ENCODE results near the gene LRRC8D.

Gene LRRC8D

GRCh38 chr1:89855413-89856123 lies 34.7 kb downstream of the LRRC8D start:
- H3K36me3 ChIP-seq (ENCODE audit: control insufficient read depth, low read depth, low read length), result peaks cover 21% of the 10 kb centered on the region
- H3K9me3 ChIP-seq (ENCODE audit: control insufficient read depth, low read depth, low read length), result no peaks in the 10 kb centered on the region
- no peak overlapping the region for H3K27ac ChIP-seq (ENCODE audit: low read length)
- no peak overlapping the region for H3K9ac ChIP-seq (ENCODE audit: low read length)
- no peaks in the 10 kb centered on the region for H3K4me1 ChIP-seq (ENCODE audit: control insufficient read depth, low read depth, low read length)
- H3K4me3 ChIP-seq (ENCODE audit: low read length), result no peak overlapping the region
- no peaks in the 10 kb centered on the region for H3K27me3 ChIP-seq (ENCODE audit: control insufficient read depth, insufficient read depth, low read length)

GRCh38 chr1:89863165-89863830 lies 42.5 kb downstream of the LRRC8D start:
- no peaks in the 10 kb centered on the region for H3K9me3 ChIP-seq (ENCODE audit: control insufficient read depth, low read depth, low read length)
- H3K4me1 ChIP-seq (ENCODE audit: control insufficient read depth, low read depth, low read length), result peaks cover 15% of the 10 kb centered on the region
- H3K27ac ChIP-seq (ENCODE audit: low read length), result no peak overlapping the region
- no peak overlapping the region for H3K4me3 ChIP-seq (ENCODE audit: low read length)
- no peaks in the 10 kb centered on the region for H3K27me3 ChIP-seq (ENCODE audit: control insufficient read depth, insufficient read depth, low read length)
- no peak overlapping the region for H3K9ac ChIP-seq (ENCODE audit: low read length)
- peaks cover 3% of the 10 kb centered on the region for H3K36me3 ChIP-seq (ENCODE audit: control insufficient read depth, low read depth, low read length)

DNA sequence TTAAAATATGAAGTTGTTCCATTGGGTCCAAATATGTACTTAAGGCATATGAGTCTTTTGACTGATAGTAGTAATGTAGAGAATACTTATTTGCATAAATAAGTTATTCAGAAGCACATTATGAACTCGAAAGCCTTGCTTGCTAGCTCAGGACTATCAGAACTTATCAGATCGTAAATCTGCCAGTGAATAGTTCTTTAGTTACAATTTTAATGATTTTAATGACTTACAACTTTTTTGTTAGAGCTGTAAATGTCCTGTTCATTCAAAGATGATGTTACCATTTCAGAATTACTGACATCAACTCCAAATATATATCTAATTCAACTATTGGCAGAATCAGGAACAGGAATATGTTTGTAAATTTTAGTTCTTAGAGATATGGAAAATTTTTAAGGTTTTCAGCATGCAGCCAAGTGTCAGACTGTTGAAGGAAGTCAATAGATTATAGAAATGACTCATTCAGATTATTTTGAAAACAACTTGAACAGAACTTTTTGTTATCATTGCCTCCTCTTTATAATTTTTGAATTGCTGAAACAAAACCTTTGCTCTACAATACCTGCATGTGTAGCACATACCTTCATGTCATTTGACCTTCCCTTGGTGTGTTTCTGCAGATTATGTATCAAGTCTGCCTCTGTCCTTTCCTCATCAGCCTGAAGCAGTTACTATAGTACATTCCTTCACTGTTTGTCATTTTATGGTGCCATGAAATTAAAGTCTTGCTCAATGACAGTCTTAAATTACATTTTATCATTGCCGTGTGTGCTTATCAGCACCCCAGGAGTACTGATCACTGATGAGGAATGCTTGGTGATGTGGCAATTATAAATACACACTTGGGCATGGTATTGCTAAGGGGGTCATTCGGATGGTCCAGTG lies 44.9 kb downstream of the LRRC8D start:
- Histone ChIP-seq H3K9ac (ENCODE audit: low read length) (no peak overlapping the region), H3K4me3 (ENCODE audit: low read length) (no peak overlapping the region), H3K9me3 (ENCODE audit: control insufficient read depth, low read depth, low read length) (no peaks in the 10 kb centered on the region)

DNA sequence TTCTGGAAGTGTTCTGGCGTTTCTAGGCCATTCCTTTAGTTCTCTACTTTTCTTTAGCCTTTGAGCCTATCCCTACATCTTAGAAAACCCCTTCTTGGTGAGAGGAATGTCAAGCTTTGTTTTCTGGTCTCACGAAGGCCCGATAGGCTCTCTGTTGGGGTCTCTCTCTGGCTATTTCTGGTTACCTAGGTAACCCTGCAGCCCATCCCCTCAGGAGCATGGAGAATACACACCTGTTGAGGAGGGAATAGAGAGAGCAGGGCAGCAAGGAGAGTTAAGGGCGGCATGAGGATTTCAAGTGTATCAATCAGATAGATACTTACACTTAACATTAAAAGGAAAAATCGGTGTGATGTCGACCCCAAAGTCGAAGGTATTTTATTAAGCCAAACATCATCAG lies 45.7 kb downstream of the LRRC8D start:
- peaks cover 8% of the 10 kb centered on the region for H3K36me3 ChIP-seq (ENCODE audit: control insufficient read depth, low read depth, low read length)
- H3K9me3 ChIP-seq (ENCODE audit: control insufficient read depth, low read depth, low read length), result no peaks in the 10 kb centered on the region
- peaks cover 15% of the 10 kb centered on the region for H3K4me1 ChIP-seq (ENCODE audit: control insufficient read depth, low read depth, low read length)
- no peak overlapping the region for H3K27ac ChIP-seq (ENCODE audit: low read length)
- H3K27me3 ChIP-seq (ENCODE audit: control insufficient read depth, insufficient read depth, low read length), result no peaks in the 10 kb centered on the region
- H3K9ac ChIP-seq (ENCODE audit: low read length), result no peak overlapping the region
- H3K4me3 ChIP-seq (ENCODE audit: low read length), result no peak overlapping the region

More for the DNA sequence above, 44.9 kb downstream of the LRRC8D start:
- Histone ChIP-seq H3K4me1 (ENCODE audit: control insufficient read depth, low read depth, low read length) (peaks cover 15% of the 10 kb centered on the region), H3K27me3 (ENCODE audit: control insufficient read depth, insufficient read depth, low read length) (no peaks in the 10 kb centered on the region), H3K27ac (ENCODE audit: low read length) (no peak overlapping the region), H3K36me3 (ENCODE audit: control insufficient read depth, low read depth, low read length) (peaks cover 8% of the 10 kb centered on the region)

- Histone ChIP-seq H3K4me3 (ENCODE audit: low read length) (no peak overlapping the region), H3K27ac (ENCODE audit: low read length) (no peak overlapping the region), H3K9ac (ENCODE audit: low read length) (no peak overlapping the region), H3K4me1 (ENCODE audit: control insufficient read depth, low read depth, low read length) (peaks cover 8% of the 10 kb centered on the region), H3K9me3 (ENCODE audit: control insufficient read depth, low read depth, low read length) (no peaks in the 10 kb centered on the region), H3K27me3 (ENCODE audit: control insufficient read depth, insufficient read depth, low read length) (no peaks in the 10 kb centered on the region), H3K36me3 (ENCODE audit: control insufficient read depth, low read depth, low read length) (peaks cover 11% of the 10 kb centered on the region)
These were observed 50.2 kb downstream of the LRRC8D start for GRCh38 chr1:89870998-89871397.

DNA sequence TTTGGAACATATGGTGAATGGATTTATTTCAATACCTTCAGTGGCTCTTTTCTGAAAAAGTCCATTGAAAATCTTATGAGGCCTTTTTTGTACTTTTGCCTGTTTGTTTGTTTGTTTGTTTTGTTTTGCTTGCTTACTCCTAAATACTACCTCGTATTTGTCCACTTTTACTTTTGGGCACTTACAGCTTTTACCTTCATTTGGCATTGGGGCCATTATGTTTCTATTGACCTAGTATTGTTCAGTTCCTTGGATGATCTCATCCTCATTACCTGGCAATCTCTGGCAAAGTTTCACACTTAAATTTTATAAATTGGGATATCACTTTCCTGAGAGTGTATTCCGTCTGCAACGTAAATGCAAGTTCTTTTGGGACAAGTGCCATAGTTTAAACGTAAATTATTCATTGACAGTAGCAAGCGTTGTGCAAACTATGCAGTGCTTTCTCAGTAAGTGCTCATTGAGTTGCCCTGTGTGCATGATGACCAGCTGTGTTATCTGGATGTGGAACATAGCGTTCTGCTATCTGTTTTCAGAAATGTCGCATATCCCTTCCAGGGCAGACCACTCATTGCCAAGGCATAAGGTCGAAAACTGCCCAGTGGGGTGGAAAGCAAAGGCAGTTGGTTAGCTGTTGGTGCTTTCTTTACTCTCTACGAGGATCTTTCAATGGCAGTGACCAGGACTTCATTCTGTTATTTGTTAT lies 51.1 kb downstream of the LRRC8D start:
- H3K9me3 ChIP-seq (ENCODE audit: control insufficient read depth, low read depth, low read length), result no peaks in the 10 kb centered on the region
- H3K27ac ChIP-seq (ENCODE audit: low read length), result no peak overlapping the region
- no peaks in the 10 kb centered on the region for H3K4me1 ChIP-seq (ENCODE audit: control insufficient read depth, low read depth, low read length)
- H3K4me3 ChIP-seq (ENCODE audit: low read length), result no peak overlapping the region
- H3K27me3 ChIP-seq (ENCODE audit: control insufficient read depth, insufficient read depth, low read length), result no peaks in the 10 kb centered on the region
- H3K36me3 ChIP-seq (ENCODE audit: control insufficient read depth, low read depth, low read length), result peaks cover 11% of the 10 kb centered on the region
- no peak overlapping the region for H3K9ac ChIP-seq (ENCODE audit: low read length)

- H3K27ac ChIP-seq (ENCODE audit: low read length), result no peak overlapping the region
- no peaks in the 10 kb centered on the region for H3K27me3 ChIP-seq (ENCODE audit: control insufficient read depth, insufficient read depth, low read length)
- H3K9ac ChIP-seq (ENCODE audit: low read length), result no peak overlapping the region
- H3K4me3 ChIP-seq (ENCODE audit: low read length), result no peak overlapping the region
- H3K4me1 ChIP-seq (ENCODE audit: control insufficient read depth, low read depth, low read length), result no peaks in the 10 kb centered on the region
- H3K9me3 ChIP-seq (ENCODE audit: control insufficient read depth, low read depth, low read length), result no peaks in the 10 kb centered on the region
- peaks cover 9% of the 10 kb centered on the region for H3K36me3 ChIP-seq (ENCODE audit: control insufficient read depth, low read depth, low read length)
These were observed 51.7 kb downstream of the LRRC8D start for GRCh38 chr1:89872567-89872966.

- H3K9ac ChIP-seq (ENCODE audit: low read length), result no peak overlapping the region
- no peaks in the 10 kb centered on the region for H3K27me3 ChIP-seq (ENCODE audit: control insufficient read depth, insufficient read depth, low read length)
- no peaks in the 10 kb centered on the region for H3K4me1 ChIP-seq (ENCODE audit: control insufficient read depth, low read depth, low read length)
- H3K36me3 ChIP-seq (ENCODE audit: control insufficient read depth, low read depth, low read length), result peaks cover 8% of the 10 kb centered on the region
- no peak overlapping the region for H3K4me3 ChIP-seq (ENCODE audit: low read length)
- no peak overlapping the region for H3K27ac ChIP-seq (ENCODE audit: low read length)
- no peaks in the 10 kb centered on the region for H3K9me3 ChIP-seq (ENCODE audit: control insufficient read depth, low read depth, low read length)
These were observed 52.5 kb downstream of the LRRC8D start for GRCh38 chr1:89873288-89873687.

- Histone ChIP-seq H3K27me3 (ENCODE audit: control insufficient read depth, insufficient read depth, low read length) (no peaks in the 10 kb centered on the region), H3K9me3 (ENCODE audit: control insufficient read depth, low read depth, low read length) (no peaks in the 10 kb centered on the region), H3K36me3 (ENCODE audit: control insufficient read depth, low read depth, low read length) (peaks cover 3% of the 10 kb centered on the region), H3K4me1 (ENCODE audit: control insufficient read depth, low read depth, low read length) (no peaks in the 10 kb centered on the region), H3K9ac (ENCODE audit: low read length) (no peak overlapping the region), H3K27ac (ENCODE audit: low read length) (no peak overlapping the region), H3K4me3 (ENCODE audit: low read length) (no peak overlapping the region)
These were observed 52.9 kb downstream of the LRRC8D start for GRCh38 chr1:89873770-89874169.

GRCh38 chr1:89876463-89876862 lies 55.6 kb downstream of the LRRC8D start:
- Histone ChIP-seq H3K4me1 (ENCODE audit: control insufficient read depth, low read depth, low read length) (no peaks in the 10 kb centered on the region), H3K9ac (ENCODE audit: low read length) (no peak overlapping the region), H3K27ac (ENCODE audit: low read length) (no peak overlapping the region), H3K4me3 (ENCODE audit: low read length) (no peak overlapping the region), H3K9me3 (ENCODE audit: control insufficient read depth, low read depth, low read length) (no peaks in the 10 kb centered on the region), H3K27me3 (ENCODE audit: control insufficient read depth, insufficient read depth, low read length) (no peaks in the 10 kb centered on the region), H3K36me3 (ENCODE audit: control insufficient read depth, low read depth, low read length) (peaks cover 3% of the 10 kb centered on the region)

DNA sequence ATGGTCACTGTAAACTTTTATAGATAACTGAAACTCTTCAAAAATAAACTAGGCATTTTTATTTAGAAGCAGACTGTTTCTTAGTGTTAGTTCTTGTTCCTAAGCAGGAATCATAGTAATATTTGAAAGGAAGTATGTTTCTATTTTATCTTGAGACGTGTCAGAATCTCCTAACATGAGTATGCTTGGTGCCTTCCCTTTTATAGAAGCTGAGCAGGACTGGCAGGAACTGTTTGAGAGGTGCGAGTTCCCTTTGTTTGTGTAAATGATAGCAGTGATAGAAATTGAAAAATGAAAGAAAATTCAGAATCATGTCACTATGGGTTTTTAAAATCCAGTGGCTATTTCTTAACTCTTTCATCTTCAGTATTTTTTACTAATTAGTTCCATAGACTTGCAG lies 56.9 kb downstream of the LRRC8D start:
- Histone ChIP-seq H3K4me1 (ENCODE audit: control insufficient read depth, low read depth, low read length) (no peaks in the 10 kb centered on the region), H3K36me3 (ENCODE audit: control insufficient read depth, low read depth, low read length) (no peaks in the 10 kb centered on the region), H3K9ac (ENCODE audit: low read length) (no peak overlapping the region), H3K4me3 (ENCODE audit: low read length) (no peak overlapping the region), H3K27me3 (ENCODE audit: control insufficient read depth, insufficient read depth, low read length) (no peaks in the 10 kb centered on the region), H3K27ac (ENCODE audit: low read length) (no peak overlapping the region), H3K9me3 (ENCODE audit: control insufficient read depth, low read depth, low read length) (no peaks in the 10 kb centered on the region)
